Colon (tissue), 2 donors: ENCODE data around the gene NIPSNAP2.
"Not testable (repeated sequence)": the region's sequence is repeated elsewhere in the genome, so short reads cannot be mapped to it uniquely, and the experiment has no call there.

Experiments
- FAIRE-seq: peaks from 2 replicates; lab custom pipeline; 2012; peaks lifted over from hg19 to GRCh38; lab: Jason Lieb, UNC
- donor health status: control.
- donor health status: control.

NIPSNAP2 gene

DNA sequence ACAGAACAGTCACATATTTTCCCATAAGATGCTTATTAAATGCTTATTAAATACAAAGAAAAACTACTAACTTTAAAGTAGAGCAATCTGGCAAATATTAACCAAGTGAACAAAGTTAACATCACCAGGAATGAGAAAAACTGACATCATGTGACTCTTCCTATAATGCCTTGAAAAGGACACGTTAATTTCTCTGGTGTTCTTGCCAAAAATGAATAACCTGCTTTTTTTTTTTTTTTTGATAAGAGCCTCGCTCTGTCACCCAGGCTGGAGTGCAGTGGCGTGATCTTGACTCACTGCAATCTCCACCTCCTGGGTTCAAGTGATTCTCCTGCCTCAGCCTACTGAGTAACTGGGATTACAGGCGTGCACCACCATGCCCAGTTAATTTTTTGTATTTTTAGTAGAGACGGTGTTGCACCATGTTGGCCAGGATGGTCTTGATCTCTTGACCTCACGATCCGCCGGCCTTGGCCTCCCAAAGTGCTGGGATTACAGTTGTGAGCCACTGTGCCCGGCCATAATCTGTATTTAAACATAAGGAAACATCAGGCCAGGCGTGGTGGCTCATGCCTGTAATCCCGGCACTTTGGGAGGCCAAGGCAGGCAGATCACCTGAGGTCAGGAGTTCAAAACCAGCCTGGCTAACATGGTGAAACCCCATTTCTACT is 83.2 kb downstream of the NIPSNAP2 start:
- FAIRE-seq, result not testable (repeated sequence)

DNA sequence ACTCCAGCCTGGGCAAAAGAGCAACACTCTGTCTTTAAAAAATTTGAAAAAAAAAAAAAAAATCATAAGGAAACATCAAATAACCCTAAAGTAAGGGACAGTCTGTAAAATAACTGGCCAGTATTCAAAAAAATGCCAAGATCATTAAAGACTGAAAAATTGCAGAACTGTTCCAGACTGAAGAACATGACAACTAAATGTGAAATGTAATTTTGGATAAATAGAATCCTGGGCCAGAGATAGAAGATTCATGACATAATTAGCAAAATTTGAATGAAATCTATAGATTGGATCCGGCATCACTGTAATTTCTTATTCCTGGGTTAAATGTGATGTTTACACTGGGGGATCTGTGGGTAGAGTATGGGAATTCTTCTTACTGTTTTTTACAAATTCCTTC is 83.9 kb downstream of the NIPSNAP2 start:
- FAIRE-seq, result no peak

DNA sequence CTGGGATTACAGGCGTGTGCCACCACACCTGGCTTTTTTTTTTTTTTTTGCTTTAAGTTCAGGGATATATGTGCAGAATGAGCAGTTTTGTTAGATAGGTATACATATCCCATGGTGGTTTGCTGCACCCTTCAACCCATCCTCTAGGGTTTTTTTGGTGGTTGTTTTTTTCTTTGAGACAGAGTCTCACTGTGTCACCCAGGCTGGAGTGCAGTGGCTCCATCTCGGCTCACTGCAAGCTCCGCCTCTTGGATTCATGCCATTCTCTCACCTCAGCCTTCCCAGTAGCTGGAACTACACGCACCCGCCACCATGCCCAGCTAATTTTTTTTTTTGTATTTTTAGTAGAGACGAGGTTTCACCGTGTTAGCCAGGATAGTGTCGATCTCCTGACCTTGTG is 84.4 kb downstream of the NIPSNAP2 start:
- FAIRE-seq, result not testable (repeated sequence)
